Neural crest cell (in vitro differentiated cells): ENCODE measurements around the gene HAUS7. TPM values are rescaled to one million over a fixed set of nuclear protein-coding genes. Genes with fewer than 3 reads are reported as not detected.

Experiments used
- DNase-seq: peaks from one replicate; pipeline ENCODE4 v3.0.0; 2021; ENCODE audit warnings: low read depth, mixed read lengths, low spot score
- H3K27ac Mint-ChIP-seq: one replicate; pipeline ENCODE4 v1.8.0; 2021; ENCODE audit warnings: mild to moderate bottlenecking, mixed read lengths; ENCODE audit not compliant: unreplicated experiment
- H3K27me3 Mint-ChIP-seq: 2 replicates; pipeline ENCODE4 v1.8.0; 2021; ENCODE audit warnings: low read depth, mild to moderate bottlenecking, mixed read lengths
- H3K36me3 Mint-ChIP-seq: 2 replicates; pipeline ENCODE4 v1.8.0; 2021; ENCODE audit warnings: low read depth, mild to moderate bottlenecking, mixed read lengths
- H3K4me1 Mint-ChIP-seq: 2 replicates; pipeline ENCODE4 v1.8.0; 2021; ENCODE audit warnings: mixed read lengths
- H3K4me3 Mint-ChIP-seq: one replicate; pipeline ENCODE4 v1.8.0; 2021; ENCODE audit warnings: mild to moderate bottlenecking, mixed read lengths
- H3K9me3 Mint-ChIP-seq: 2 replicates; pipeline ENCODE4 v1.8.0; 2021; ENCODE audit warnings: mixed read lengths
- total RNA-seq: library from RNA; stranded (reverse); gene quantifications from 2 replicates; pipeline ENCODE4 v1.2.1, GENCODE V29; 2021
- TF ChIP-seq, protein P1 (sequence below): fragments of 200-600 bp; sonication (generic); conservative IDR thresholded peaks from 2 replicates; pipeline ENCODE4 v1.5.0; 2021; ENCODE audit warnings: antibody characterized with exemption, mild to moderate bottlenecking

HAUS7 gene
- total RNA-seq, 1 donor from 2014 or later = 58.8 TPM

DNA sequence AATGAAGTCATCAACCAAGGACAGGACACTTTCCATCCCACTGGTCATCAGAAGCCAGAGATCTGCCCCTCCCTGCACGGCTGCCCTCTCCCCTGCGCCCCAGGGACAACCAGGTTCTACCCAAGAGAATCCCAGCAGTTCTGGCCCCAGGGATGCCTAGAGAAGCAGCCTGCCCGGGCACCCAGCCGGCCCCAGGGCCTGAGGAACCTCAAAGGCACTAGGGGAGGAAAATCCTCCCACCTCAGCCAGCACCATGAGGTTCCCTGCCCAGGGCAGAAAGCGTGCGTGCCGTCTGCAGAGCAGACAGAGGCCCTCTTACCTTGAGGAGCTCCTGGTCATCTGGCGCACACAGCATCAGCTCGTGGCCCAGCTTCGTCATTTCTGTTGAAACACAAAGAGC, 8.1 kb downstream of the HAUS7 start:
- Mint-ChIP-seq H3K4me1 (no peaks in the 10 kb centered on the region), H3K36me3 (peaks cover 7% of the 10 kb centered on the region), H3K27me3 (no peaks in the 10 kb centered on the region), H3K27ac (no peak overlapping the region), H3K9me3 (no peaks in the 10 kb centered on the region), H3K4me3 (no peak overlapping the region)
- TF ChIP-seq, protein P1, sequence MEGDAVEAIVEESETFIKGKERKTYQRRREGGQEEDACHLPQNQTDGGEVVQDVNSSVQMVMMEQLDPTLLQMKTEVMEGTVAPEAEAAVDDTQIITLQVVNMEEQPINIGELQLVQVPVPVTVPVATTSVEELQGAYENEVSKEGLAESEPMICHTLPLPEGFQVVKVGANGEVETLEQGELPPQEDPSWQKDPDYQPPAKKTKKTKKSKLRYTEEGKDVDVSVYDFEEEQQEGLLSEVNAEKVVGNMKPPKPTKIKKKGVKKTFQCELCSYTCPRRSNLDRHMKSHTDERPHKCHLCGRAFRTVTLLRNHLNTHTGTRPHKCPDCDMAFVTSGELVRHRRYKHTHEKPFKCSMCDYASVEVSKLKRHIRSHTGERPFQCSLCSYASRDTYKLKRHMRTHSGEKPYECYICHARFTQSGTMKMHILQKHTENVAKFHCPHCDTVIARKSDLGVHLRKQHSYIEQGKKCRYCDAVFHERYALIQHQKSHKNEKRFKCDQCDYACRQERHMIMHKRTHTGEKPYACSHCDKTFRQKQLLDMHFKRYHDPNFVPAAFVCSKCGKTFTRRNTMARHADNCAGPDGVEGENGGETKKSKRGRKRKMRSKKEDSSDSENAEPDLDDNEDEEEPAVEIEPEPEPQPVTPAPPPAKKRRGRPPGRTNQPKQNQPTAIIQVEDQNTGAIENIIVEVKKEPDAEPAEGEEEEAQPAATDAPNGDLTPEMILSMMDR = no peak
- DNase-seq = no peak

DNA sequence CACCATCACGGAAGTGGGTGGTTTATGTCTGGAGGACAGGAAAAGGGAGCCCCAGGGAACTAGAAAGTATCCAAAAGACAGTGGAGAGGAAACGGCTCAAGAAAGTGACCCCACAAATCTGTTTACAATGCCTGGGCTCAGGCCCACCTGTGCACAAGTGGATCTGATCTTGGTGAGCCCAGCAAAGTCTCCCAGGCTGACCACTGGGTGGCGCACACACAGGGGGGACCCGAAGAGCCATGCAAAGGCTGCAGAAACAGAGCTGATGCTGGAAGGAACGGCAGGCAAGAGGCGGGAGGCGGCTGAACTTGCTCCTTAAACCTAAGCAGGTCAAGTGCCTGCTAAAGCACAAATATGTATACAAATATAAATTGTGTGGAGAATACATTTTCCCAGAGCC, 9.6 kb downstream of the HAUS7 start:
- Mint-ChIP-seq H3K9me3 (no peaks in the 10 kb centered on the region), H3K4me3 (peak overlapping the region; percentile 48), H3K27ac (no peak overlapping the region), H3K27me3 (no peaks in the 10 kb centered on the region), H3K36me3 (peaks cover 7% of the 10 kb centered on the region), H3K4me1 (no peaks in the 10 kb centered on the region)
- peak; percentile 61 for DNase-seq
- TF ChIP-seq, protein P1 = peak; percentile 71

DNA sequence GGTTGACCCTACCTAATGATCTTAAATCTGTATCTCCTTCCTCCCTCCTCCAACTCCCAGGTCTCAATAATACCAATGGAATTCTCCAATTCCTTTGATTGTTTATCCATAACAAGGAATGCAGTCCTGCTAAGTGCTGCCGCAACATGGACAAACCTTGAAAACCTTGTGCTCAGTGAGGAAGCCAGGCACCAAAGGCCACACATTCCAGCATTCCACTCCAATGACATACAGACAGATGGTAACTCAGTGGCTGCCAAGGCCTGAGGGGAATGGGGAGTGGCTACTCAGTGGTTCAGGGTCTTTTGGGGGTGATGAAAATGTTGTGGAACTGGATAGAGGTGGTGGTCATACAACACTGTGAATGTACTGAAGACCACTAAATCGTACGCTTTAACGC, 10.4 kb downstream of the HAUS7 start:
- no peak for DNase-seq
- H3K27me3 Mint-ChIP-seq = no peaks in the 10 kb centered on the region
- peaks cover 7% of the 10 kb centered on the region for H3K36me3 Mint-ChIP-seq
- no peaks in the 10 kb centered on the region for H3K4me1 Mint-ChIP-seq
- H3K4me3 Mint-ChIP-seq = no peak overlapping the region
- TF ChIP-seq, protein P1 = no peak
- H3K27ac Mint-ChIP-seq = no peak overlapping the region
- no peaks in the 10 kb centered on the region for H3K9me3 Mint-ChIP-seq

DNA sequence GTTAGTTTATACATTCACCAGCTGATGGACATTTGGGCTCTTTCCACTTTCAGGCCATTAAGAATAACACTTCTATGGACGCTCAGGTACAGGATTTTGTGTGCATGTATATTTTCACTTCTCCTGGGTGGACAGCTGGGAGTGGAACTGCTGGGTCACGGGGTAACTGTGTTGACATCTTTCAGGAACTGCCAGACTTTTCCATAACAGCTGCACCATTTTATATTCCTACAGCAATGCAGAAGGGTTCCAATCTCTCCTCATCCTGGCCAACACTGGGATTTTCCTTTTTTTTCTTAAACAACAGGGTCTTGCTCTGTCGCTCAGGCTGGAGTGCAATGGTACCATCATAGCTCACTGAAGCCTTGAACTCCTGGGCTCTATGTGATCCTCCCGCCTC, 11.9 kb downstream of the HAUS7 start:
- no peaks in the 10 kb centered on the region for H3K9me3 Mint-ChIP-seq
- no peaks in the 10 kb centered on the region for H3K27me3 Mint-ChIP-seq
- peaks cover 7% of the 10 kb centered on the region for H3K36me3 Mint-ChIP-seq
- no peaks in the 10 kb centered on the region for H3K4me1 Mint-ChIP-seq
- no peak for DNase-seq
- H3K4me3 Mint-ChIP-seq = no peak overlapping the region
- TF ChIP-seq, protein P1 = no peak
- H3K27ac Mint-ChIP-seq = no peak overlapping the region

DNA sequence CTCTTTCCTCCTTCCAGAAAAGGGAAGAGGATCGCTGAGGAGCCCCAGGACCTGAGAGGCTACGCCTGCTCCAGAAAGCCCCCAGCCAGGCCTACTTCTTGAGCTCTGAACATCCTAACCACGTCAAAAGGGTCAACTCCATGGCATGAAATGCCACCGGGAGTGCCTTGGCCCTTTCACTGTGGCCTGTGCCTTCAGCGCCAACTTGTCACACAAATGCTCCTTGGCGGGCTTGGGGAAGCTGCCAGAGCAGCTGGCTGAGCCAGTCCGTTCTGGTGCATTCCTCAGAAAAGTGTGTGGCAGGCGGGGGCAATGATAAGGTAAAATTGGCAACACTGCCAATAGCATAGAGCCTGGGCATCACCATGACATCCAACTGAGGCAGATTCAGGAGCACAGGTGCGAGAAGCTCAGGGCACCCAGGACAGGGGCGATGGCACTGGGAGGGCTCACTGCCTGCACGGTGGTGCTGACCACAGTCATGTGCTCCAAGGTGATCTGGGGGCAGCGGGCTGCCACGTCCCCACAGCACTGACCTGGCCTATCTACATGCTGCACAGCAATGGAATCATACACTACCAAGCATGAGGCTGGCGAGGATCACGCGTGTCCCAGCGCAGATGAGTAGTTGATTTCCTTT, 12.4 kb downstream of the HAUS7 start:
- peaks cover 9% of the 10 kb centered on the region for H3K36me3 Mint-ChIP-seq
- H3K4me3 Mint-ChIP-seq = no peak overlapping the region
- H3K9me3 Mint-ChIP-seq = no peaks in the 10 kb centered on the region
- no peaks in the 10 kb centered on the region for H3K4me1 Mint-ChIP-seq
- no peak overlapping the region for H3K27ac Mint-ChIP-seq
- TF ChIP-seq, protein P1 = no peak
- no peak for DNase-seq
- H3K27me3 Mint-ChIP-seq = no peaks in the 10 kb centered on the region
